Right renal pelvis (tissue), 4 donors: ENCODE results near the gene CCT7. TPM values are rescaled to one million over a fixed set of nuclear protein-coding genes. Genes with fewer than 3 reads are reported as not detected.
A peak's percentile ranks its signal among the peaks of the same experiment; 100 is the strongest.

Source experiments
- DNase-seq, 4 donors: peaks; one replicate each; pipeline ENCODE4 v3.0.0-alpha.2; 2013; ENCODE audit warnings: low read depth in 4 of 4, low spot score in 3 of 4, missing footprints in 1 of 4
- polyA plus RNA-seq, 4 donors: library from polyadenylated mRNA; unstranded; fragments of 120-200 nt; gene quantifications; one replicate each; pipeline ENCODE4 v1.2.1, GENCODE V29; 2013; ENCODE audit not compliant: insufficient read length in 4 of 4

Gene CCT7
- polyA plus RNA-seq, 4 donors, result 246 to 280 (median 257) TPM

GRCh38 chr2:73266061-73266901, 32.2 kb downstream of the CCT7 start:
- DNase-seq, result no peak

- DNase-seq, result no peak
These were observed 32.9 kb downstream of the CCT7 start for GRCh38 chr2:73267008-73267407.

- DNase-seq, result no peak
These were observed 34.3 kb downstream of the CCT7 start for GRCh38 chr2:73268366-73268829.

- no peak for DNase-seq
These were observed 35.0 kb downstream of the CCT7 start for GRCh38 chr2:73268830-73269685.

- no peak for DNase-seq
These were observed 35.8 kb downstream of the CCT7 start for GRCh38 chr2:73269686-73270465.

- DNase-seq, result no peak
These were observed 38.2 kb downstream of the CCT7 start for GRCh38 chr2:73272270-73272669.

- no peak for DNase-seq
These were observed 45.7 kb downstream of the CCT7 start for GRCh38 chr2:73279852-73280251.

- DNase-seq, result no peak
These were observed 47.1 kb downstream of the CCT7 start for GRCh38 chr2:73281244-73281643.

GRCh38 chr2:73282924-73283544, 48.9 kb downstream of the CCT7 start:
- no peak for DNase-seq

GRCh38 chr2:73283545-73284295, 49.6 kb downstream of the CCT7 start:
- DNase-seq, result no peak

GRCh38 chr2:73284296-73285158, 50.4 kb downstream of the CCT7 start, which contains the start of gene FBXO41:
Gene FBXO41, minus strand, starts transcription at chr2:73284478. Its CDS starts 14,848 bp downstream, at chr2:73269630.
- no peak for DNase-seq

GRCh38 chr2:73285159-73285739, 51.1 kb downstream of the CCT7 start:
- no peak for DNase-seq

GRCh38 chr2:73286134-73286655, 52.1 kb downstream of the CCT7 start:
- DNase-seq, result no peak

- no peak for DNase-seq
These were observed 55.2 kb downstream of the CCT7 start for GRCh38 chr2:73289304-73289703.

- DNase-seq, result no peak
These were observed 56.1 kb downstream of the CCT7 start for GRCh38 chr2:73290049-73290839.

- peak; percentile 56 to 82 (median 68) for DNase-seq
These were observed 57.0 kb downstream of the CCT7 start for GRCh38 chr2:73291093-73291460.
